PFSK-1 (cell line): Measurements from ENCODE around the gene AJM1.

Experiments used
- FOXP2 ChIP-seq: optimal IDR thresholded peaks from 2 replicates; pipeline ENCODE3; 2011; ENCODE audit warnings: borderline replicate concordance, control low read depth, inconsistent platforms; ENCODE audit not compliant: insufficient read depth; ENCODE audit errors: extremely low read length, extremely low read depth
- POLR2AphosphoS5 ChIP-seq: IDR thresholded peaks from 2 replicates; pipeline ENCODE4 v1.6.1; 2012; ENCODE audit warnings: low read depth, mild to moderate bottlenecking, control low read depth, low read length, moderate library complexity
- SIN3A ChIP-seq: IDR thresholded peaks from 2 replicates; pipeline ENCODE4 v1.6.1; 2012; ENCODE audit warnings: mild to moderate bottlenecking, low read length, moderate library complexity, borderline replicate concordance; ENCODE audit not compliant: insufficient read depth
- TAF1 ChIP-seq: IDR thresholded peaks from 2 replicates; pipeline ENCODE4 v1.6.1; 2012; ENCODE audit warnings: low read length, control low read depth, borderline replicate concordance; ENCODE audit not compliant: insufficient read depth
- TF ChIP-seq, protein P1 (sequence below), 2 experiments: IDR thresholded peaks; 2 replicates each; pipeline versions ENCODE4 v1.6.1 to v1.8.0; 2011 to 2012; ENCODE audit warnings: low read depth in 2 of 2, low read length in 2 of 2, control low read depth in 1 of 2, inconsistent platforms in 1 of 2, mild to moderate bottlenecking in 1 of 2, moderate library complexity in 1 of 2; ENCODE audit not compliant: insufficient read depth in 1 of 2

DNA sequence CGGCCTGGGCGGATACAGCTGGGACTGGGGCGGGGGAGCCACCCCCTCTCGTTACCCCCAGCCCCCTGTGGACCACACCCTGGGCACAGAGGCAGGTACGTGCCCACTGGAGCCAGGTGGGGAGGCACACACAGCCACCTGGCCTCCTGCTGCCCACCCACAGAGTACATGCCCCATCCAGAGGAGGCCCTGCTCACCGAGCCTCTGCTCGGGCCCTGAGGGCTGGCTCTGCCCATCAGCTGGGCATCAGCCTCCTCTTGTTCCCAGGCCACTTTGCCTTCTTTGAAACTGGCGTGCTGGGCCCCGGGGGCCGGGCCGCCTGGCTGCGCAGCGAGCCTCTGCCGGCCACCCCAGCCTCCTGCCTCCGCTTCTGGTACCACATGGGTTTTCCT, 16.2 kb downstream of the AJM1 start:
- TF ChIP-seq, protein P1, sequence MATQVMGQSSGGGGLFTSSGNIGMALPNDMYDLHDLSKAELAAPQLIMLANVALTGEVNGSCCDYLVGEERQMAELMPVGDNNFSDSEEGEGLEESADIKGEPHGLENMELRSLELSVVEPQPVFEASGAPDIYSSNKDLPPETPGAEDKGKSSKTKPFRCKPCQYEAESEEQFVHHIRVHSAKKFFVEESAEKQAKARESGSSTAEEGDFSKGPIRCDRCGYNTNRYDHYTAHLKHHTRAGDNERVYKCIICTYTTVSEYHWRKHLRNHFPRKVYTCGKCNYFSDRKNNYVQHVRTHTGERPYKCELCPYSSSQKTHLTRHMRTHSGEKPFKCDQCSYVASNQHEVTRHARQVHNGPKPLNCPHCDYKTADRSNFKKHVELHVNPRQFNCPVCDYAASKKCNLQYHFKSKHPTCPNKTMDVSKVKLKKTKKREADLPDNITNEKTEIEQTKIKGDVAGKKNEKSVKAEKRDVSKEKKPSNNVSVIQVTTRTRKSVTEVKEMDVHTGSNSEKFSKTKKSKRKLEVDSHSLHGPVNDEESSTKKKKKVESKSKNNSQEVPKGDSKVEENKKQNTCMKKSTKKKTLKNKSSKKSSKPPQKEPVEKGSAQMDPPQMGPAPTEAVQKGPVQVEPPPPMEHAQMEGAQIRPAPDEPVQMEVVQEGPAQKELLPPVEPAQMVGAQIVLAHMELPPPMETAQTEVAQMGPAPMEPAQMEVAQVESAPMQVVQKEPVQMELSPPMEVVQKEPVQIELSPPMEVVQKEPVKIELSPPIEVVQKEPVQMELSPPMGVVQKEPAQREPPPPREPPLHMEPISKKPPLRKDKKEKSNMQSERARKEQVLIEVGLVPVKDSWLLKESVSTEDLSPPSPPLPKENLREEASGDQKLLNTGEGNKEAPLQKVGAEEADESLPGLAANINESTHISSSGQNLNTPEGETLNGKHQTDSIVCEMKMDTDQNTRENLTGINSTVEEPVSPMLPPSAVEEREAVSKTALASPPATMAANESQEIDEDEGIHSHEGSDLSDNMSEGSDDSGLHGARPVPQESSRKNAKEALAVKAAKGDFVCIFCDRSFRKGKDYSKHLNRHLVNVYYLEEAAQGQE (IDR thresholded peaks at IDR 0.05; ENCODE audit: insufficient read depth in 1 of 2, low read depth in 2 of 2, low read length in 2 of 2), result no peak
- TF ChIP-seq POLR2AphosphoS5 (0 out of 2 replicates have a peak, but pooled peaks have one; percentile 20), TAF1 (no peak), SIN3A (no peak), FOXP2 (no peak)
